A549 (cell line): ENCODE results near the gene SMIM28. TPM values are rescaled to one million over a fixed set of nuclear protein-coding genes. Genes with fewer than 3 reads are reported as not detected.

Experiments used
- ATAC-seq, 2 experiments: fragments of 200-7000 bp in 1 of 2; fragments of >200 bp in 1 of 2; cut with Nextera tagmentation in 1 of 2; cut with Tn5 transposase in 1 of 2; 3 replicates each; pipeline versions ENCODE4 v1.8.0 to v1.9.1; 2018 to 2020; ENCODE audit warnings: mild to moderate bottlenecking in 1 of 2, moderate library complexity in 1 of 2
- CTCF ChIA-PET: fragments of 300-600 bp; sonication (Branson Sonifier 250); formaldehyde crosslinking; extraction: SDS; loops from one replicate; lab custom pipeline; 2021; ENCODE audit warnings: antibody characterized with exemption, inconsistent platforms; lab: Yijun Ruan, JAX
- POLR2A ChIA-PET: fragments of 350-600 bp; formaldehyde crosslinking; extraction: SDS; loops from one replicate; lab custom pipeline; 2021; ENCODE audit warnings: antibody characterized with exemption, inconsistent platforms; lab: Yijun Ruan, JAX
- DNase-seq, 2 experiments: peaks; one replicate each; pipeline versions ENCODE4 v3.0.0 to v3.0.0-alpha.2; 2011 to 2016; ENCODE audit warnings: low read depth in 1 of 2, low spot score in 1 of 2
- FAIRE-seq: peaks from 2 replicates; lab custom pipeline; 2011; peaks lifted over from hg19 to GRCh38; lab: Jason Lieb, UNC
- H3K27ac ChIP-seq, 2 experiments: fragments of >200 bp; sonication (Bioruptor Twin); formaldehyde crosslinking; 3 replicates each; pipeline ENCODE4 v1.5.1; 2016 to 2017
- H3K4me1 ChIP-seq: fragments of >200 bp; sonication (Bioruptor Twin); formaldehyde crosslinking; 3 replicates; pipeline ENCODE4 v1.6.1; 2016
- H3K4me2 ChIP-seq: fragments of >200 bp; sonication (Bioruptor Twin); formaldehyde crosslinking; 3 replicates; pipeline ENCODE4 v1.6.1; 2016
- H3K4me3 ChIP-seq: fragments of >200 bp; sonication (Bioruptor Twin); formaldehyde crosslinking; 3 replicates; pipeline ENCODE4 v1.5.1; 2016
- H3K9me3 ChIP-seq: fragments of >200 bp; sonication (Bioruptor Twin); formaldehyde crosslinking; 3 replicates; pipeline ENCODE4 v1.6.1; 2016
- BCL3 ChIP-seq: fragments of >200 bp; sonication (Bioruptor Twin); formaldehyde crosslinking; IDR thresholded peaks from 3 replicates; pipeline ENCODE4 v1.6.1; 2016
- BHLHE40 ChIP-seq: IDR thresholded peaks from 2 replicates; pipeline ENCODE4 v1.6.1; 2012; ENCODE audit warnings: low read depth, low read length, inconsistent platforms
- CBX8 ChIP-seq: fragments of 200-600 bp; sonication (generic); IDR thresholded peaks from 2 replicates; pipeline ENCODE4 v1.6.1; 2016
- CHD2 ChIP-seq: fragments of 150-350 bp; IDR thresholded peaks from 2 replicates; pipeline ENCODE4 v1.6.1; 2014; ENCODE audit warnings: low read length; ENCODE audit not compliant: partially characterized antibody
- CHD4 ChIP-seq: fragments of 200-600 bp; sonication (generic); IDR thresholded peaks from 2 replicates; pipeline ENCODE4 v1.6.1; 2016; ENCODE audit warnings: antibody characterized with exemption, mild to moderate bottlenecking, borderline replicate concordance
- EHMT2 ChIP-seq: fragments of 200-600 bp; sonication (generic); IDR thresholded peaks from 2 replicates; pipeline ENCODE4 v1.6.1; 2016; ENCODE audit warnings: antibody characterized with exemption, low read depth, mild to moderate bottlenecking, moderate library complexity
- ELK1 ChIP-seq: fragments of 150-350 bp; IDR thresholded peaks from 2 replicates; pipeline ENCODE4 v1.6.1; 2014; ENCODE audit warnings: low read depth, mild to moderate bottlenecking, low read length
- HDAC2 ChIP-seq: fragments of 200-600 bp; sonication (generic); IDR thresholded peaks from 2 replicates; pipeline ENCODE4 v1.6.1; 2016
- HOXA7 ChIP-seq: fragments of 250-450 bp; sonication (Bioruptor Pico); IDR thresholded peaks from 2 replicates; pipeline ENCODE4 v1.5.0; 2020; ENCODE audit warnings: mild to moderate bottlenecking, moderate library complexity
- JUNB ChIP-seq: fragments of >200 bp; sonication (Bioruptor Twin); formaldehyde crosslinking; IDR thresholded peaks from 2 replicates; pipeline ENCODE4 v1.6.1; 2016
- KDM5A ChIP-seq: fragments of 200-600 bp; sonication (generic); IDR thresholded peaks from 2 replicates; pipeline ENCODE4 v1.6.1; 2016; ENCODE audit warnings: antibody characterized with exemption, mild to moderate bottlenecking
- MAZ ChIP-seq: fragments of 150-350 bp; IDR thresholded peaks from 2 replicates; pipeline ENCODE4 v1.6.1; 2014; ENCODE audit warnings: antibody characterized with exemption, low read depth, low read length, borderline replicate concordance
- NFE2L2 ChIP-seq: fragments of 150-350 bp; conservative IDR thresholded peaks from 2 replicates; pipeline ENCODE4 v1.6.1; 2014; ENCODE audit warnings: low read length
- NPAS2 ChIP-seq: fragments of 250-450 bp; sonication (Bioruptor Pico); IDR thresholded peaks from 2 replicates; pipeline ENCODE4 v1.8.0; 2022; ENCODE audit warnings: mild to moderate bottlenecking, moderate library complexity, borderline replicate concordance
- POLR2A ChIP-seq: IDR thresholded peaks from 2 replicates; pipeline ENCODE4 v1.6.1; 2012; ENCODE audit warnings: mild to moderate bottlenecking, low read length
- POLR2AphosphoS2 ChIP-seq: conservative IDR thresholded peaks from 2 replicates; pipeline ENCODE4 v1.6.1; 2012; ENCODE audit warnings: low read length, improper control_type of control experiment, inconsistent platforms
- TP53 ChIP-seq: fragments of 250-450 bp; sonication (Bioruptor Pico); IDR thresholded peaks from 2 replicates; pipeline ENCODE4 v1.5.0; 2021; ENCODE audit warnings: mild to moderate bottlenecking, moderate library complexity
- ZFP36 ChIP-seq: fragments of 450-650 bp; IDR thresholded peaks from 2 replicates; pipeline ENCODE4 v1.6.1; 2014; ENCODE audit warnings: borderline replicate concordance; ENCODE audit not compliant: partially characterized antibody
- ZSCAN20 ChIP-seq: fragments of 250-450 bp; sonication (Bioruptor Pico); IDR thresholded peaks from 2 replicates; pipeline ENCODE4 v1.8.0; 2022; ENCODE audit warnings: mild to moderate bottlenecking, moderate library complexity
- WGBS: methylation state at CpG from one replicate; pipeline ENCODE4 v1.1.6; 2017; ENCODE audit errors: missing lambda C conversion rate; 5-methylcytosine and 5-hydroxymethylcytosine counted together
- polyA plus RNA-seq, 4 experiments: library from polyadenylated mRNA; depleted of rRNA in 3 of 4; stranded (reverse); fragments of >200 nt; fragmentation: RNase III in 1 of 4; extraction: RNeasy Plus Mini Kit Qiagen cat#74134 plus additional on column Dnase treatment in 1 of 4; gene quantifications; 2 replicates in 3 of 4; 3 replicates in 1 of 4; pipeline ENCODE4 v1.2.3, GENCODE V29; 2011 to 2017
- TF ChIP-seq, protein P1 (sequence below): IDR thresholded peaks from 2 replicates; pipeline ENCODE4 v1.6.1; 2012; ENCODE audit warnings: low read depth, borderline replicate concordance
- TF ChIP-seq, protein P2 (sequence below): fragments of 250-450 bp; sonication (Bioruptor Pico); IDR thresholded peaks from 2 replicates; pipeline ENCODE4 v1.5.0; 2020; ENCODE audit warnings: low read depth, mild to moderate bottlenecking, moderate library complexity
- TF ChIP-seq, protein P3 (sequence below): fragments of 200-600 bp; sonication (generic); IDR thresholded peaks from 2 replicates; pipeline ENCODE4 v1.6.1; 2016; ENCODE audit warnings: antibody characterized with exemption, mild to moderate bottlenecking, moderate library complexity
- TF ChIP-seq, protein P4 (sequence below): fragments of 450-650 bp; IDR thresholded peaks from 2 replicates; pipeline ENCODE4 v1.6.1; 2014; ENCODE audit warnings: antibody characterized with exemption
- TF ChIP-seq, protein P5 (sequence below): IDR thresholded peaks from 2 replicates; pipeline ENCODE4 v1.6.1; 2012

Gene SMIM28
- polyA plus RNA-seq, 2 of the 4 experiments (the other 2 are of a cell fraction), result not detected

DNA sequence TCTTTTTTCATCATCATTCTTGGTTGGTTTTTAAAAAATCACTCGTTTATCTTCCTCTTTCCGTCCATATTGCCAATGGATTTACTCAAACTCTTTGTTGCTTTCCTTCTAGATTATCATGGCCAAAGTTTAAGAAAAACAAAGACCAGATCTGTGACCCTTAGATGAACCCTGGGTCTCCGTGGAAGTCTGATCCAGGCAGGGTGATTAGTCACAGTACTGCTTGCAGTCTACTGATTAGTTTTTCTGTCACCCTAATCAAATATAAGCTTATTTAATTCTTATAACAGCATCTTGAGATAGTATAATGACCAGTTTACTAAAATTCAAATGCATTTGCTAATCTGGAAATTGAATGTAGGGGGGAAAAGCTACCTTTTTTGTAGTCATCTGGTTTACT lies 6.0 kb upstream of the SMIM28 start:
- Histone ChIP-seq H3K4me3 (no peak overlapping the region), H3K9me3 (no peaks in the 10 kb centered on the region; the same call in 2 of the 3 replicates), H3K27ac (no peak overlapping the region), H3K4me2 (peak overlapping the region; percentile 72), H3K4me1 (peaks cover 22% of the 10 kb centered on the region)
- no peak for FAIRE-seq
- POLR2A ChIA-PET, result no interaction called here
- 17% methylated on average over 3 of the region's 3 CpGs for WGBS
- CTCF ChIA-PET, result interaction anchor here (0.6 to 1.8 kb wide), 3 partner anchors 32 to 182 kb away, joined by 3 to 4 read pairs (median 3); partner anchors contain the start of gene HEBP2
- TF ChIP-seq JUNB, result no peak
- TF ChIP-seq, protein P1, sequence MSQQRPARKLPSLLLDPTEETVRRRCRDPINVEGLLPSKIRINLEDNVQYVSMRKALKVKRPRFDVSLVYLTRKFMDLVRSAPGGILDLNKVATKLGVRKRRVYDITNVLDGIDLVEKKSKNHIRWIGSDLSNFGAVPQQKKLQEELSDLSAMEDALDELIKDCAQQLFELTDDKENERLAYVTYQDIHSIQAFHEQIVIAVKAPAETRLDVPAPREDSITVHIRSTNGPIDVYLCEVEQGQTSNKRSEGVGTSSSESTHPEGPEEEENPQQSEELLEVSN, result no peak
- no peak for TF ChIP-seq ELK1
- TF ChIP-seq MAZ, result no peak
- no peak for TF ChIP-seq POLR2A
- TF ChIP-seq BCL3, result no peak
- no peak for TF ChIP-seq CBX8
- TF ChIP-seq, protein P2, sequence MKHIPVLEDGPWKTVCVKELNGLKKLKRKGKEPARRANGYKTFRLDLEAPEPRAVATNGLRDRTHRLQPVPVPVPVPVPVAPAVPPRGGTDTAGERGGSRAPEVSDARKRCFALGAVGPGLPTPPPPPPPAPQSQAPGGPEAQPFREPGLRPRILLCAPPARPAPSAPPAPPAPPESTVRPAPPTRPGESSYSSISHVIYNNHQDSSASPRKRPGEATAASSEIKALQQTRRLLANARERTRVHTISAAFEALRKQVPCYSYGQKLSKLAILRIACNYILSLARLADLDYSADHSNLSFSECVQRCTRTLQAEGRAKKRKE (CRISPR knock-in tag), result no peak
- no peak for TF ChIP-seq ZSCAN20 (CRISPR knock-in tag)
- TF ChIP-seq BHLHE40, result no peak
- TF ChIP-seq NPAS2 (CRISPR knock-in tag), result no peak
- no peak for TF ChIP-seq CHD2
- no peak for TF ChIP-seq HDAC2
- no peak for TF ChIP-seq TP53 (CRISPR knock-in tag)
- TF ChIP-seq ZFP36, result no peak
- TF ChIP-seq EHMT2, result no peak
- peak; percentile 7 to 29 for DNase-seq
- ATAC-seq, result peak in 1 of 2 experiments; percentile 47; a peak in 2 of 6 replicates

DNA sequence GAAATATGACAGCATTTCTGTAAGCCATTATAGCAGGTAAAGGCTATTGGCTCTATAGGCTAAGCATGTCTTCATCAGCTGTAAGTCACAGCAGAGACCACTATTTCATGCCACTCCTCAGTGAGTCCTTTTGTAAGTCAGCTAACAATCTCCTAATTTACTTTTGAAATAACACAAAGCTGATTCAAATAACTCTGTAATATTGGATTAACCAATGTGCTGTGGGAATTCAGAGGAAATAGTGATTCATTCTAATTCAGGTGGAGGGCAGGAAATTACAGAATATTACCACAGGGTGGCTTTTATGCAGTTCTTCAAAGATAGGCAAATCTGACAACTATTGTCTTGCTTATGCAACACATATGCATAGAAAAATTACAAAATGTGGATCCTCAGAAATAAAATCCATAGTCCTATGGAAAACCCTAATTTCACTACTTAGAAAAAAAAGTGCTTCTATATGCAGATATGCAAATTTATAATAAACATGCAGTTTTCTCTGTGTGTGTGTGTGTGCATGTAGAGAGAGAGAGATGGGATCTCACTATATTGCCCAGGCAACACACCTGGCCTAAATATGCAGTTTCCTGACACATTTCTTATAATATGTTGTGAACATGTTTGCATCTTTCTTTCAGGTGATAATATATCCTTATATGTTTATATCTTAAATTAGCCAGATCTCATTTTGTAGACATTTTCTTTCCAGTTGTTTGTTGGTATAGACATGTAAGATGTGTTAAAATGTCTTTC lies 4.8 kb upstream of the SMIM28 start:
- peak in 1 of 2 experiments; percentile 49; a peak in 1 of 6 replicates for ATAC-seq
- ChIA-PET POLR2A (no interaction called here), CTCF (interaction anchor here (1.8 kb wide), 1 partner anchor 31 kb away, joined by 4 read pairs; the partner anchor contains the start of gene HEBP2)
- Histone ChIP-seq H3K27ac (no peak overlapping the region), H3K4me1 (peaks cover 22% of the 10 kb centered on the region), H3K4me3 (no peak overlapping the region), H3K4me2 (peak overlapping the region; percentile 72; the same call in 2 of the 3 replicates), H3K9me3 (no peaks in the 10 kb centered on the region)
- no peak for FAIRE-seq
- DNase-seq, result peak in 1 of 2 experiments; percentile 10
- TF ChIP-seq, protein P3, sequence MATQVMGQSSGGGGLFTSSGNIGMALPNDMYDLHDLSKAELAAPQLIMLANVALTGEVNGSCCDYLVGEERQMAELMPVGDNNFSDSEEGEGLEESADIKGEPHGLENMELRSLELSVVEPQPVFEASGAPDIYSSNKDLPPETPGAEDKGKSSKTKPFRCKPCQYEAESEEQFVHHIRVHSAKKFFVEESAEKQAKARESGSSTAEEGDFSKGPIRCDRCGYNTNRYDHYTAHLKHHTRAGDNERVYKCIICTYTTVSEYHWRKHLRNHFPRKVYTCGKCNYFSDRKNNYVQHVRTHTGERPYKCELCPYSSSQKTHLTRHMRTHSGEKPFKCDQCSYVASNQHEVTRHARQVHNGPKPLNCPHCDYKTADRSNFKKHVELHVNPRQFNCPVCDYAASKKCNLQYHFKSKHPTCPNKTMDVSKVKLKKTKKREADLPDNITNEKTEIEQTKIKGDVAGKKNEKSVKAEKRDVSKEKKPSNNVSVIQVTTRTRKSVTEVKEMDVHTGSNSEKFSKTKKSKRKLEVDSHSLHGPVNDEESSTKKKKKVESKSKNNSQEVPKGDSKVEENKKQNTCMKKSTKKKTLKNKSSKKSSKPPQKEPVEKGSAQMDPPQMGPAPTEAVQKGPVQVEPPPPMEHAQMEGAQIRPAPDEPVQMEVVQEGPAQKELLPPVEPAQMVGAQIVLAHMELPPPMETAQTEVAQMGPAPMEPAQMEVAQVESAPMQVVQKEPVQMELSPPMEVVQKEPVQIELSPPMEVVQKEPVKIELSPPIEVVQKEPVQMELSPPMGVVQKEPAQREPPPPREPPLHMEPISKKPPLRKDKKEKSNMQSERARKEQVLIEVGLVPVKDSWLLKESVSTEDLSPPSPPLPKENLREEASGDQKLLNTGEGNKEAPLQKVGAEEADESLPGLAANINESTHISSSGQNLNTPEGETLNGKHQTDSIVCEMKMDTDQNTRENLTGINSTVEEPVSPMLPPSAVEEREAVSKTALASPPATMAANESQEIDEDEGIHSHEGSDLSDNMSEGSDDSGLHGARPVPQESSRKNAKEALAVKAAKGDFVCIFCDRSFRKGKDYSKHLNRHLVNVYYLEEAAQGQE, result no peak
- TF ChIP-seq, protein P4, sequence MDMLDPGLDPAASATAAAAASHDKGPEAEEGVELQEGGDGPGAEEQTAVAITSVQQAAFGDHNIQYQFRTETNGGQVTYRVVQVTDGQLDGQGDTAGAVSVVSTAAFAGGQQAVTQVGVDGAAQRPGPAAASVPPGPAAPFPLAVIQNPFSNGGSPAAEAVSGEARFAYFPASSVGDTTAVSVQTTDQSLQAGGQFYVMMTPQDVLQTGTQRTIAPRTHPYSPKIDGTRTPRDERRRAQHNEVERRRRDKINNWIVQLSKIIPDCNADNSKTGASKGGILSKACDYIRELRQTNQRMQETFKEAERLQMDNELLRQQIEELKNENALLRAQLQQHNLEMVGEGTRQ, result no peak
- TF ChIP-seq ELK1 (no peak), NPAS2 (CRISPR knock-in tag) (no peak), KDM5A (no peak), HOXA7 (CRISPR knock-in tag) (no peak), CHD2 (no peak), CHD4 (no peak), ZSCAN20 (CRISPR knock-in tag) (no peak), NFE2L2 (no peak), BCL3 (no peak), CBX8 (no peak), POLR2AphosphoS2 (no peak)
- TF ChIP-seq, protein P5, sequence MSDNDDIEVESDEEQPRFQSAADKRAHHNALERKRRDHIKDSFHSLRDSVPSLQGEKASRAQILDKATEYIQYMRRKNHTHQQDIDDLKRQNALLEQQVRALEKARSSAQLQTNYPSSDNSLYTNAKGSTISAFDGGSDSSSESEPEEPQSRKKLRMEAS, result no peak
